Neural cell (in vitro differentiated cells): ENCODE results near the gene DISP3. TPM values are rescaled to one million over a fixed set of nuclear protein-coding genes. Genes with fewer than 3 reads are reported as not detected.

ENCODE experiments used
- H2AFZ ChIP-seq: fragments of 200-600, 300-800 bp; sonication (generic), shearing (Covaris generic); 2 replicates; pipeline ENCODE4 v1.6.0; 2014; ENCODE audit warnings: low read depth, mild to moderate bottlenecking, antibody characterized with exemption, low read length, moderate library complexity
- H3F3A ChIP-seq: fragments of 200-600 bp; shearing (Covaris generic); 2 replicates; pipeline ENCODE4 v1.6.1; 2016; ENCODE audit warnings: mild to moderate bottlenecking, moderate library complexity, mixed read lengths, antibody characterized with exemption, low read length; ENCODE audit not compliant: insufficient read depth, poor library complexity, severe bottlenecking
- H3K27ac ChIP-seq: fragments of 200-600, 300-800 bp; sonication (generic), shearing (Covaris generic); 2 replicates; pipeline ENCODE4 v1.5.1; 2014; ENCODE audit warnings: mild to moderate bottlenecking, low read length, moderate library complexity
- H3K27me3 ChIP-seq: fragments of 300-800, 200-600 bp; sonication (generic), shearing (Covaris generic); 2 replicates; pipeline ENCODE4 v1.6.0; 2014; ENCODE audit warnings: mild to moderate bottlenecking, low read depth, low read length, moderate library complexity; ENCODE audit not compliant: insufficient read depth
- H3K36me3 ChIP-seq: fragments of 300-800, 200-600 bp; sonication (generic), shearing (Covaris generic); 2 replicates; pipeline ENCODE4 v1.5.1; 2014; ENCODE audit warnings: mild to moderate bottlenecking, antibody characterized with exemption, low read length, moderate library complexity; ENCODE audit not compliant: insufficient read depth
- H3K4me2 ChIP-seq: fragments of 300-800, 200-600 bp; sonication (generic), shearing (Covaris generic); 2 replicates; pipeline ENCODE4 v1.6.0; 2014; ENCODE audit warnings: mild to moderate bottlenecking, low read length
- H3K4me3 ChIP-seq: fragments of 300-800, 200-600 bp; sonication (generic), shearing (Covaris generic); 2 replicates; pipeline ENCODE4 v1.5.1; 2014; ENCODE audit warnings: mild to moderate bottlenecking, low read length, moderate library complexity
- H3K79me2 ChIP-seq: fragments of 200-600 bp; shearing (Covaris generic); replicated peaks from 2 replicates; pipeline ENCODE4 v1.6.0; 2014; ENCODE audit warnings: mild to moderate bottlenecking, low read length, moderate library complexity; ENCODE audit not compliant: insufficient read depth
- H3K9ac ChIP-seq: fragments of 300-800, 200-600 bp; sonication (generic), shearing (Covaris generic); 2 replicates; pipeline ENCODE4 v1.6.1; 2016; ENCODE audit warnings: mild to moderate bottlenecking, low read length, mixed read lengths
- H3K9me2 ChIP-seq: fragments of 200-600 bp; shearing (Covaris generic); 2 replicates; pipeline ENCODE4 v1.6.1; 2016; ENCODE audit warnings: mild to moderate bottlenecking, low read length, mixed read lengths; ENCODE audit not compliant: insufficient read depth
- H3K9me3 ChIP-seq: fragments of 200-600, 300-800 bp; sonication (generic), shearing (Covaris generic); 2 replicates; pipeline ENCODE4 v1.6.1; 2016; ENCODE audit warnings: mild to moderate bottlenecking, mixed run types, low read length, moderate library complexity, mixed read lengths
- H4K20me1 ChIP-seq: fragments of 200-600 bp; shearing (Covaris generic); 2 replicates; pipeline ENCODE4 v1.6.1; 2016; ENCODE audit warnings: mild to moderate bottlenecking, mixed run types; ENCODE audit not compliant: insufficient read depth
- CTCF ChIP-seq: fragments of 450-650 bp; IDR thresholded peaks from 2 replicates; pipeline ENCODE4 v1.5.1; 2014; ENCODE audit warnings: antibody characterized with exemption, mild to moderate bottlenecking, moderate library complexity; ENCODE audit not compliant: poor library complexity, severe bottlenecking
- EP300 ChIP-seq: fragments of 450-650 bp; conservative IDR thresholded peaks from 2 replicates; pipeline ENCODE4 v1.6.1; 2014; ENCODE audit warnings: antibody characterized with exemption, mild to moderate bottlenecking, moderate library complexity; ENCODE audit not compliant: poor library complexity, severe bottlenecking
- EZH2 ChIP-seq: fragments of 200-600, 300-800 bp; shearing (Covaris generic), sonication (generic); IDR thresholded peaks from 2 replicates; pipeline ENCODE4 v1.6.1; 2014; ENCODE audit warnings: antibody characterized with exemption, low read length, borderline replicate concordance, mild to moderate bottlenecking; ENCODE audit not compliant: insufficient read depth, poor library complexity, severe bottlenecking
- MXI1 ChIP-seq: fragments of 450-650 bp; conservative IDR thresholded peaks from 2 replicates; pipeline ENCODE4 v1.6.1; 2014; ENCODE audit warnings: antibody characterized with exemption, mild to moderate bottlenecking; ENCODE audit not compliant: poor library complexity, severe bottlenecking
- POLR2AphosphoS5 ChIP-seq: IDR thresholded peaks from 2 replicates; pipeline ENCODE4 v1.6.1; 2012
- RAD21 ChIP-seq: fragments of 450-650 bp; conservative IDR thresholded peaks from 2 replicates; pipeline ENCODE4 v1.6.1; 2014; ENCODE audit warnings: antibody characterized with exemption, mild to moderate bottlenecking, moderate library complexity
- REST ChIP-seq: IDR thresholded peaks from 2 replicates; pipeline ENCODE4 v1.6.1; 2012; ENCODE audit warnings: borderline replicate concordance
- SMC3 ChIP-seq: fragments of 450-650 bp; conservative IDR thresholded peaks from 2 replicates; pipeline ENCODE4 v1.6.1; 2014; ENCODE audit warnings: antibody characterized with exemption, mild to moderate bottlenecking, moderate library complexity; ENCODE audit not compliant: poor library complexity
- TAF1 ChIP-seq: IDR thresholded peaks from 2 replicates; pipeline ENCODE4 v1.6.1; 2012; ENCODE audit warnings: low read depth
- polyA plus RNA-seq: library from polyadenylated mRNA; depleted of rRNA; stranded (reverse); fragments of >200 nt; gene quantifications from 2 replicates; pipeline ENCODE4 v1.2.3, GENCODE V29; 2014

The DISP3 gene
- polyA plus RNA-seq, 1 donor from 2014 or later = 14.9 TPM

DNA sequence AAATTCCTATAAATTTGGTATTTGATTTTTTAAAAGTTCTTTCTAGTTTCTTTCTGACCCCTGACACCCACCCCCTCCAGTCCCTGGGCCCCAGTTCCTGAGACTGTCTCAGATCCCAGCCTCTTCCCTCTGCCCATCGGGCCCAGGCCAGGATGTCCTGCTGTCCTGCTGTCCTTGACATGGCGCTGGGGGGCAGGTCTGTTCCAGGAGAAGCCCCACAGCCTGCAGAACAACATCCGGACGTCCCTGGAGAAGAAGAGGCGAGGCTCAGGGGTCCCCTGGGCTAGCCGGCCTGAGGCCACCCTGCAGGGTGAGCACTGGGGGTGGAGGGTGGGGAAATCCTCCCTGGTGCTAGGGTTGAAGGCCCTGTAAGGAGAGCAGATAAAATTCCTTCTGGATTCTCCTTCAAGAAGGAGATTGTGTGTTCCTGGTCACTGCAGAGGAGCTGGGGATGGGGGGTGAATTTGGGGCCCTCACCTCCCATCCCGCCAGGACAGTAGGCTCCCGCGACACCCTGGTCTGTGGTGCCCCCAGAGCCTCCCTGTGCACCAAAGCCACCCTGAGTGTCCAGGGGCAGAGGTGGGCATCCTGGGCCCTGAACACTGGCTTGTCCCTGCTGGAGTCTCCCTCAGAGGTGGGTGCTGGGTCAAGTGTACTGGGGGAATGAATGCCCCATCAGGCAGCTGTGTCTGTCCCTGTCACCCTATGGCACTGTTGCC lies 45.0 kb downstream of the DISP3 start:
- Histone ChIP-seq H3K9ac (no peak overlapping the region), H3K36me3 (no peaks in the 10 kb centered on the region), H3K4me3 (no peak overlapping the region), H4K20me1 (no peaks in the 10 kb centered on the region), H3K27me3 (no peaks in the 10 kb centered on the region), H3K9me2 (no peaks in the 10 kb centered on the region), H3K79me2 (no peaks in the 10 kb centered on the region), H3K9me3 (no peaks in the 10 kb centered on the region), H3F3A (no peaks in the 10 kb centered on the region), H2AFZ (no peak overlapping the region), H3K4me2 (no peak overlapping the region), H3K27ac (no peak overlapping the region)
- TF ChIP-seq EZH2 = no peak
- TF ChIP-seq POLR2AphosphoS5 = no peak
- TF ChIP-seq REST = no peak
- TF ChIP-seq SMC3 = no peak
- no peak for TF ChIP-seq RAD21
- no peak for TF ChIP-seq MXI1
- TF ChIP-seq EP300 = no peak
- no peak for TF ChIP-seq TAF1
- no peak for TF ChIP-seq CTCF

GRCh38 chr1:11524465-11525150 lies 45.7 kb downstream of the DISP3 start:
- H3K9ac ChIP-seq = no peak overlapping the region
- H3K4me2 ChIP-seq = no peak overlapping the region
- H2AFZ ChIP-seq = no peak overlapping the region
- no peak overlapping the region for H3K4me3 ChIP-seq
- no peaks in the 10 kb centered on the region for H3K9me2 ChIP-seq
- TF ChIP-seq MXI1 (no peak), TAF1 (no peak), REST (no peak), EP300 (no peak), EZH2 (no peak), SMC3 (no peak), POLR2AphosphoS5 (no peak), CTCF (no peak), RAD21 (no peak)
- no peaks in the 10 kb centered on the region for H4K20me1 ChIP-seq
- no peaks in the 10 kb centered on the region for H3K79me2 ChIP-seq
- H3K27ac ChIP-seq = no peak overlapping the region
- H3K9me3 ChIP-seq = no peaks in the 10 kb centered on the region
- no peaks in the 10 kb centered on the region for H3K27me3 ChIP-seq
- H3K36me3 ChIP-seq = no peaks in the 10 kb centered on the region
- H3F3A ChIP-seq = no peaks in the 10 kb centered on the region
